Stimulated activated naive CD4-positive, alpha-beta T cell (primary cell): Measurements from ENCODE around the gene TFE3.
A peak's percentile ranks its signal among the peaks of the same experiment; 100 is the strongest.

Experiments
- DNase-seq, 6 experiments: peaks; one replicate each; lab custom pipeline; 2025; lab: John Stamatoyannopoulos, UW

TFE3 gene

DNA sequence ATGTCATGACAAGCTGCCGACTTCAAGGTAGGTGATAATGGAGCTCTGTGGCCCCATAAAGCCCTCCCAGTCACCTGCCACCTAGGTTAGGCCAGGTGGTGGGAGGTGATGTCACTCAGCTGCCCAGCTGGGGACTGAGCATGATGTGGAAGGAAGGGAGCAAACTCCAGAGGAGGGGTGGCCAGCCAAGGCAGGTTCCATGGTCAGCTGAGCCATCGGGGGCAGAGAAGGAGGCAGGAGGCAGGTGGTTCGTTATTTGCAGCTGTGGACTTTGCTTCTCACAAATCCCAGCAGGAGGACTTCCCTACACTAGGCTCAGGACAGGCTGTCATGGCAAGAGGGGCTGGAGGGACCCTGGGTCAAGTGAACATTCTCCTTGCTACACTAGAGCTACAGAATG, 17.8 kb upstream of the TFE3 start:
- DNase-seq, result no peak

DNA sequence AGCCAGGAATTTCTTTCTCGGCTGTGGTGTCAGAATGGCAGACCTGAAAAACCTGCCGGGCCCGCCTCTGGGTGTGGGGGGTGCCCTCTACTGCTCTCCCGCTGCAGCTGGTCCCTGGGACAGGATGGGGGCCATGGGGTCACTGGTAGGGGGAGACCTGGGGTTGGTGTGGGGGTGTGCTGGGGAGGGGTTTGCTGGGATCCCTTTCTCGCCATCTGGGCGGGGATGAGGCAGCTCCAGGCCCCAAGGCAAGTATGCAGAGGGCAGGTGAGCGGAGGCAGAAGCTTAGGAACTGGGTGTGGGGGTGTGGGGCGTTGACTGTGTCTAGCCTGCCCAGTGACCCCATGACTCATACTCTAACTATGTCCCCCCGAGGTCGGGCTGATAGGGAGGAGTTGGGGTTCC, 16.5 kb upstream of the TFE3 start:
- no peak for DNase-seq

DNA sequence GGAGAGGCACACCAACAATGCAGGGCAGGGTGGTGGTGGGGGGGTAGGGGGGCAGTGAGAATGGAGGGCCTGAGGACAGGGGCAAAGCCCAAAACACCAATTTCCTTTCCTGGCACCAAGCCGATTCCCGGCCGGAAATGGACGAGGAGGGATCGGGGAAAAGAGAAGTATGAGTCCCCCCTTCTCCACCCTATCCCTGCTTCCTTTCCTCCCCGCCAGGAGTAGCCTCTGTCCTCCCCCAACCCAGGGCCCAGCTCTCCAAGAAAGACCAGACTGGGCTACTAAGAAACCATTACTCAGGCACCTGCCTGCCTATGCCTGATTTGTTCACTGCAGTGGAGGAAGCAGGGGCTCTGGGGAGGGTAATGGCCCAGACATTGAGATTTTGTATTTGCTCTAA, 16.0 kb upstream of the TFE3 start:
- no peak for DNase-seq

DNA sequence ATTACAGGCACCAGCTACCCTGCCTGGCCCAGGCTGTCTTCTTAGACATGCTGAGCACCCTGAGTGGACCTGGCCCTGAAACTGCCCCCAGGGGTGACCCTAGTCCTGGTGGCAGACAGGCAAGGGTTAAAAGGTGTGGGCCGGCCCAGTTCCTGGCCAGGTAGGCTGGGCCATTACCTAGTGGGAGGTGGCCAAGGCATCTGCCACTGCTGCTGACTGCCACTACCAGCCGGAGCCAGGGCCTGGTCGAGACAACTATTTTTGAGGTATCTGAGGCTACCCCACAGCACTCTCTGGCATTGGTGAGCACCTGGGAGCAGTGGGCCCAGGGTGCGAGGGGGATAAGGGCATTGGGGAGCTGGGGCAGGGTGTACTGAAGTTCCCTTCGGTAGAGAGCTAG, 15.6 kb upstream of the TFE3 start, which contains the start of gene CCDC120:
Gene CCDC120, plus strand, starts transcription at position 206 of the 400 bp plus-strand sequence. CDS start 3,043 bp downstream, outside the sequence.
- DNase-seq, result no peak

DNA sequence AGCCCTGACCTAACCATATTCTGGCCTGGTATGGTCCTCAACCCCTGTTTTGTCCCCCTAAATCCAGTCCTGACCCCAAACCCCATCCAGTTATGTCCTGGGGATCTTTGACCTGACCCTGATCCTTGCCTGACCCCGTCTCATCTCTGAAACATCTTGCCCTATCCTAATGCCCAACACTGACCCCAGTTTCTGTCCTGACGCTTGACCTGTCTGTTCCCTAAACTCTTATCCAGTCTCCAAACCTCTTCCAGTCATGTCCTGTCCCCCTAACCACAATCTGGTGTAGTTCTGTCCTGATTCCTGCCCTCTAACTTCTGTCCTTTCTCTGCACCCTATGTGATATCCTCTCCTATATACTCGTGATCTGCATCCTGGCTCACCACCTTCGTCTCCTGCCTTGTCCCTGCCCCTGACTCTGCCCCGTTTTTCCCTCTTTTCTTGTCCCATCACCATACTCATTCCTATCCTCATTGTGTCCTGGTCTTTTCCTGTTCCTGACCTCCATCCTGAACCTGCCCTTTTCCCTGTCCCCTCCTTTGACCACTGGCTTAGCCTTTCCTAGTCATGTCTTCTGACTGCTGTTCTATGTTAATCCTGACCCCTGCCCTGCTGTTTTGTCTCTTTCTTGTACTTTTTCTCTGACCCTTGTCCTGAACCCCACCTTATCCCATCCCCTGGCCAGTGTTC, 11.1 kb upstream of the TFE3 start:
- no peak for DNase-seq

DNA sequence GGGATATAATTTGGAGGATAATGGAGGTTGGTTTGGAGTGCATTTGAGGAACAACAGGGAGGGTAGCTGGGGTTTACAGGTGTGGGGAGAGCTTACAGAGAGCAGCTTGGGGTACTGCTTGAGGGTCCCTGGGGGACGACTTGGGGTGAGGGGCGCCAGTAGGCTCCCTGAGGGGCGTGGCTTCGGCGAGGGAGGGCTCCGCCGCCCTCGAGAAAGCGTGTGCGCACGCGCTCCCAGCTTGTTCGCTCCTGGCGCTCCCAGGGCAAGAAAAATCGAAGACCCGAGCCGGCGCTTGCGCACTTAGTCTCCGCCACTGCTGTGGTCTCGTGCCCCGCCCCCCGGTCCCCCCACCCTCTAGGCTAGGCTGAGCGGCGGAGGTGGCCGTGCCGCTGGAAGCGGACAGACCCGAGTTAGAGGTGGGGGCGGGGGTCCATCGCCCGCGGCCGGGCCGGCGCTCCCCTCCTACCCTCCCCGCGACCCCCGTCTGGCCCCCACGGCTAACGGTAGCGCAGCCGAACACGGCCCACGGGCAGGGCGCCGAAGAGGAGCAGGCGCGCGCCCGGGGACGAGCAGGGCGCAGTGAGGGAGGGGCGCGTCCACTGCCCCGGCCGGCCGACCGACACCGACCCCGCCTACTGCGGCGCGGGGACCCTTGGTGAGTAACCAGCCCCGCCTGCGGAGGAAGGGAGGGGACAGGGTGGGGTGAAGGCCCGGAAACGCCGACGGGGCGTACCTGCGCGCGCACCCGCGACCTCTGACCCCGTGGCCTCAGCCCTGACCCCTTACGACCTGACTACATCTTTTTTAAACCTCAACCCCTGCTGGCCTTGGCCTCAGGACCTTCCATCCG, 10.3 kb upstream of the TFE3 start:
- DNase-seq, result peak in 5 of 6 experiments; percentile 32 to 64 (median 42)

DNA sequence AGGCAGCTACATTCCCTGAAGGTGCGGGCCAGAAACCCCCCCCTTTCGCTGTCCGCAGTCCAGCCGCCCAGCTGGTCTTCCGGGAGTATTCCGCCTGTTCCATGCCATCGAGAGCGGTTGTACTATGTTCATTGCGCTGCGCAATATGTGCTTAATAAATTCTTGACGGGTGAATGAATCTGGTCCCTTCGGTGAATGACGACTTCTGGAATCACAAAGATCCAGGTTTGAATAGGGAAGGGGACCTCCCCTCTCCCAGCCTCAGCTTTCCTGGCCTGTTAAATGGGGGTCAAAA, 777 bp upstream of the TFE3 start:
- no peak for DNase-seq

DNA sequence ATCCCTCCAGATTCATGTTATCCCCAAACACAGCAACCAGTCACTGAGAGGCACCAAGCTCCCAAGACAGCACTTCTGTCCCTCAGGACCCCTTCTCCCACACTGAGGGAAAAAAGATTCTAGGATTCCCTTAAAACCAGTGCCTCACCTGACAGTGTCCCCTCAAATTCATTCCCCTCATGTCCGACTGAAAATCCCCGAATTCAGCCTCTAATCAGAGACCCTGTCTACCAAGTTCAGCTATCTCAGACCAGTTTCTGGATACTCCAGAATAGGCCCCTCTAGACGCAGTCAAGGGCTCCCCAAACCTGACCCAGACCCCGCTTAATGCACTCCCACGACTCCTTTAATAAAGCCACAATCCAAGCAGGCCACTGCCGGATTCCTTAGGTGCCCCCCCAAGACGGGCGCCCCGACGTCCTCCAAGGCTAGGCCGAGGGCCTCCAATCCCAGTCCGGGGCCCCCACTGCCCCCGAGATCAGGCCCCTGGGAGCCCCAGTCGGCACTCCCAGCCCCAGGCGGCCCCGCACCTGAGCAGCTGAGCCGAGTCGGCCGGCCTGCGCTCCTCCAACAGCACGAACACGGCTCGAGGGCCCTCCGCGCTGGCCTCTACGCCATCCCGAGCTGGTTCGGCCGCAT, 457 bp downstream of the TFE3 start:
- DNase-seq, result peak in 1 of 6 experiments; percentile 18

DNA sequence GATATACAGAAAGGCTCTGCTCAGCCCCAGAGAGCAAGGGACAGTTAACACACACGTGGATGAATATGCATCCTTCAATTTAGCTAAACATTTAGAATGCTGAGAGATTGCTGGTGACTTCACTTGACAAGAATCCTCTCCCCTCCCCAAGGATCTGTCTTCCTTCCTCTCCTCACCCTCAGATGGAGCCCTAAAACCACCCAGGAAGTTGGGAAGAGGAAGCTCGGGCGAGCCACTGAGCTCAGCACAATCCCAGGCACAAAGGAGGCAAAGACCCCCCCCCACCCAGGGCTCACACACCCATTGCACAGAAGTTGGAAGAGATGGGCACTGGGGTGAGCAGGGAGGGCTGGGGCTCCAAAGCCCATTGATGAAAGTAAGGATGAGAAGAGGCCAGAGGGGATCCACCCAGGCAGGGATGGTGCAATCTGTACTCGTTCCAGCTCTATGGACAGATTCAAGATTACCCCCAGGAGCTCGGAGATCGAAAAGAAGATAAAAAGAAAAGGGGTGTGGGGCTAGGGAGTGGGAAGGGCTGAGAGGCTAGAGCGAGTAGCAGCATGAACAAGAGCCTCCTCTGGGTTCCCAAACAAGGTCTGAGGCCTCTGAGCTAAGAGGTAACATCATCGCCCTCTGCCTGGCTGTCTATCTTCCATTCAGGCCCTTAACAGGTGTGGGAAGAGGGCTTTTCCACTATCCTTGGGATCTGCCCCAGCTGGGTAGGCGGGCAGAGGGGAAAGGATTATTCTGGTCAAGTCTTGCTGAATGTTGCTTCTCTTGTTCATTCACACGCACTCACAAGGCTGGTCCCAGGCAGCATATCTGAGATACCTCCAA, 1.2 kb downstream of the TFE3 start:
- no peak for DNase-seq

DNA sequence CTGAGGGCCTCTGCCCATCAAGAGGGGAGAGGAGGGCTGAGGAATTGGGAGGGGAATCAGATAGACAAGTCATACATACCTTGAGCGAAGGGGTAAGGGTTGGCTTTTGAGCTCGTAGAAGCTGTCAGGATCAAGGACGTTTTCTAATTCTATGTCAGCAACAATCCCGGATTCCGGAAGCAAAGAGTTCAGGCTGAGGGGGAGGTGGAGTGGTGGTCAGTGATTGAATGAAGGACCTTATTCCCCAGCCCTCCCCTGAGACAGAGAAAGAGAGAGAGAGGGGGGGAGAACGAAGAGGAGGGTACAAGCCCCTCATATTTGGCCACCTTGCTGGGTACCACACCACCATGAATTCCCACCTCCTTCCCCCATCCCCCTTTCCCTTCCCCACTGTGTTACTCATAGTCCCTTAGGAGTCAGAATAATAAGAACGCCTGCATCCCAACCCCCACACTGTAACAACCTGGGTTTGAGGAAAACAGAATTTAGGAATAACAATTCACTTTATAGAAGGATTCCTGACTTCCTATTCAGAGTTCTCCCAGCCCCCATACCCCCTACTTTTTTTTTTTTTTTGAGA, 2.7 kb downstream of the TFE3 start:
- no peak for DNase-seq

DNA sequence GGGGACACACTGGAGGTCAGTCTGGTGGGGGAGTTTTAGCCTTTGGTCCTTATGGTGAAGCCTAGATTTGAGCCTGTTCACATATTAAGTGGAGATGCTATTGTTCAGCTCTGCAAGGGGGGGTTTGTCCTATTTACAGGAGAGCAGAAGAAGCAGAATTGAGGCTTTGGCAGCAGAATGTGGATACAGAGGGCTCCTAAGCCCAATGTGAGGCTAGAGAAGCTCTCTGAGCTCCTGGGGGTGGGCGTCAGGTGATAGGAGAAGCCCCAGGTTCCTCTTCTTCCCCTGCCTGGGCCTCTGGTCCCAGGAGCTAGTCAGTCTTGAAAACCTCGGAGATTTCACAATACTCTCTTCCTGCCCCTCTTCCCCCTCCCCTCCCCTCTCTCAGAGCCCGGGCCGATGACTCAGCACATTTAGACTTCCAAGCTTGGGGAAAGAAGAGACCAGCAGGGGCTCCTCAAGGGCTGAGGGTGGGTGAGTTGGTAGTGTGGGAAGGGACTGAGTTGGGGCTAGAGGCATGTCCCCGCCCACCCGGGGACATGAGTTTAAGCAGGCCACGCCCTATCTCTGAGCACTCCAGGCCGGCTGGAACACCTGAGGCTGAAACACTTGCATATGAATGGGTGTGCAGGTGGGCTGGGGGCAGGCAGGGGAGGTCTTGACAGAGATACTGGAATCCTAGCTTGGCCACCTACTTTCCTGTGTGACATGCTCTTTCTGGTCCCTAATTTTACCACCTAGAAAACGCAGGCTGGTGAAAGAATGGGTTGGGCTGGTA, 3.4 kb downstream of the TFE3 start:
- peak in 1 of 6 experiments; percentile 22 for DNase-seq

DNA sequence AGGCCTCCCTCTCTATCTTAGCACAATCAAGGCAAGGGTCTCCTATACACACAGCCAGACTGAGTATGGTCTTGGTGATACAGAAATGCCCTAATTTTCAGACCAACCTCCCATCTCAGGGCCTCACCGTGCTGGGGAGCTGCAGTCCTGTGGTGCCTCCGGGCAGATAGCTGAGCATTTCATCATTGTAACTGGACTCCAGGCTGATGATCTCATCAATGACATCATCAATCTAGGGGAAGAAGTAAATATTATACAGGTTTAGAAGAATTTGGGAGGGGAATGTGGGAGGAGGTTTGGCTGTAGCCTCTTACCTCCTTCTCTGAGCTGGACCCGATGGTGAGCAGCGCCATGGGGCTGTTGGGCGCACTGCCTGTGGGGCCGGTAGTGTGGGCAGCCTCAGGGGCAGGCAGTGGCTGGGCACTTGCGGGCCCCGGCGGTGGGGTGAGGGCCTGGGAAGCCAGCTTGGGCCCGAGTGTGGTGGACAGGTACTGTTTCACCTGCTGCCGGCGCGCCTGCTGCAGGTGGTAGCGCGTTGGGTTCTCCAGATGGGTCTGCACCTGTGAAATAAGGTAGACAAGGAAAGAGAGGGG, 5.2 kb downstream of the TFE3 start:
- DNase-seq, result no peak

DNA sequence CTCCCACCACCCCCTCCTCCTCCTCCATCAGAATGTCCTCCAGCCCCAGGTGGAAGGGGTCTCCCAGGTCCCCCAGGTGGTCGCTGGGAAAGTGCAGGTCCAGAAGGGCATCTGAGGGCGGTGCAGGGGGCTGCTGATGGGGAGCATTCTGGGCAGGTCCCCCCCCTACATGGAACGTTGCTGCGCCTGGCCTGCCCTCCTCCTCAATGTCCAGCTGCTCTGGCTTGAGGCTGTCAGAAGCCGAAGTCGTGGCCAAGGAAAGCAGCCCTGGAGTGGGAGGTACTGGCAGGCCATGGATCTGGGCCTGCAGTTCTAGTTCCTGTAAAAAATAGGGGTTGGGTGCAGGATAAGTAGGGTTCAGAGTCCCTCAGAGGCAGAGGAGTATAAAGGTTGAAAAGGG, 12.9 kb downstream of the TFE3 start:
- DNase-seq, result no peak

DNA sequence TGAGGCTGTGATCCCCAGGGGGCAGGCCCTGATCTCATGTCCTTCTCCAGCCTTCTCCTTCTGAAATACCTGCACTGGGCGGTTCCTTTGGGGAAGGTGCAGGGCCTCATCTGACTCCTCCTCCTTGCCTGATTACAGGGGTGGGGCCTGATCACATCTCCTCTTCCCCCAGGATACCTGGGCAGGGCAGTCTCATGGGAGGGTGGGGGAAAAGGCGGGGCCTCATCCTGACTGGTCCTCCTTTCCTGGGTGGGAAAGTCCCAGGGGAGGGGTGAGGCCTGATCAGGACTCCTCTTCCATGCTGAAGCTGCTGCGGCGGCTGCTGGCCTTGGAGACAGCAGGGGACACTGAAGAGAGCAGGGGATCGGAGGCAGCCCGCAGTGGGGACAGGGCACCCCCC, 13.3 kb downstream of the TFE3 start:
- DNase-seq, result no peak

DNA sequence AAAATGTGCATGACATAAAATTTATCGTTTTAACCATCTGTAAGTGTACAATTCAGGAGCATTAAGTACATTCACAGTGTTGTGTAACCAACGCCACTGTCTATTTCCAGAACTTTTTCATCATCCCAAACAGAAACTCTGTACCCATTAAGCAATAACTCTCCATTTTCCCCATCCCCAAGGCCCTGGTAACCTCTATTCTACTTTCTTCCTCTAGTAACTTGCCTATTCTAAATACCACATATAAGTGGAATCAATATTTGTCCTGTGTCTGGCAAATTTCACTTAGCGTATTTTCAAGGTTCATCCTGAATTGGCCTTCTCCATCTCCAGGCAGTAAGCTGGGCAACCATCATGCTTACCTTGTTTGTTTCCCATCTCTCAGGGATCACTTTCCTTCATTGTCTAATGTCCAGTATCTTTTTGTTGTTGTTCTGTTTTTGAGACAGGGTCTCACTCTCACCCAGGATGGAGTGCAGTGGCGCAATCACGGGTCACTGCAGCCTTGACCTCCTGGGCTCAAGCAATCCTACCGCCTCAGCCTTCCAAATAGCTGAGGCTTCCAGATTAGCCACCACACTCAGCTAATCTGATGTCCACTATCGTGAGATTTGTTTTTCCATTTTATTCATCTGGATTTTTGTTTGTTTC, 23.4 kb downstream of the TFE3 start:
- DNase-seq, result no peak

DNA sequence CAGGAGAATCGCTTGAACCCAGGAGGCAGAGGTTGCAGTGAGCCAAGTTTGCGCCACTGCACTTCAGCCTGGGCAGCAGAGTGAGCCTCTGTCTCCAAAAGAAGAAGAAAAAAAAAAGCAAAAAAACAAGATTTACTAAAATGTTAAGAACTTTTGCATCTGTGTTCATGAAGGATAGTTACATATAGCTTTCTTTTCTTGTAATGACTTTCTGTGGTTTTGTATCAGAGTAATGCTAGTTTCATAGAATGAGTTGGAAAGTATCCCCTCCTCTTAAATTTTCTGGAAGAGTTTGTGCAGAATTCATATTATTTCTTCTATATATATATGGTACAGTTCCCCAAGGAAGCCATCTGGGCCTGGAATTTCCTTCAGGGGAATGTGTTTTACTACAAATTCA, 24.1 kb downstream of the TFE3 start:
- no peak for DNase-seq

DNA sequence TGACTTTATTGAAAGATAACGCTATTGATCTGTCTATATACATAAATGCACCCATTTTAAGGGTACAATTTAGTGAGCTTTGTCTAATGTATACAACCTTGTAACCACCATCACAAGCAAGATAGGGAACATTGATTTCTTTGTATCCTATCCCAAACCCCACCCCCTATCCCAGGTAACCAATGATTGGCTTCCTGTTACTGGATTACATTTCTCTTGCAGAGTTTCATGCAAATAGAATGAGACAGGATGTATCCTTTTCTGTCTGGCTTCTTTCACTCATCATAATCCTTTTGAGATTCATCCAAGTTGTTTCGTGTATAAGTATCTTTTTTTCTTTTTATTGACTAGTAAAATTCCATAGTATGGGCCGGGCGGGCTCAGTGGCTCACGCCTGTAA, 39.5 kb downstream of the TFE3 start:
- DNase-seq, result no peak

DNA sequence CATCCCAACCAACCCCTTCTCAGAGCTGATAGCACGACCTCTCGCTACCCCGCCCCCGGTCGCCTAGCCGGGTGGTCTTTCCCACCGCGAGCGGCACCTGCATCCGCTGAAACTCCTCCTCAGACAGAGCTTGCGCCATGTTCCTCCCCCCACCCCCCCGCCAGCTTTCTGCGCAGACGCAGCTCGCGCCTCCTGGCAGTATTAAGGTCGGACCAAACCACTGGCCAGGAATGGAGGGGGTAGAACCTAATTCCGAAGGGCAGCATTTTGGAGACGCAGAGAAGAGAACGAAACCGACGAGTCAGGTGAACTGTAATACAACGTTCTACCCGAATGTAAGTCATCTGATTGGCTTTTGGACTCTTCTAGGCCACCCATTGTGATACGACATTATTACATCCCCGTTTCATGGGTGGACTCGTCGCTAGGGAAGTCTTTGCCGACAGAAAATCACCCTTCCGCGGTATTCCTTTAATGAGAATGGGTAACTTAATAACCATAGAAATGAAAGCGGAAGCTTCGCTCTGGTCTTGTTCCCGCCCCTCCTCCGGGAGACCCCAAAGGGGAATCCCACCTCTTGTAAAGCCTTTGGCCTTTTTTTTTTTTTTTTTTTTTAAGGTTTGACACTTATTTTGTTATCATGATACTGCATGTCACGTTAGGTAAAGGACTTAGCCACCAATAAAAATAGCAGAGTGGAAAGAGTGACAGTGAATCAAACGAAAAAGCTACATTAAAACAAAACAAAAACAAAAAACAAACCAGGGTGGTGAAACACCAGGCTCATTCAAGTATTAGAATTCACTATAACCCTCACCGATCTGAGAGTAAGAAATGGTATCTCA, 40.8 kb downstream of the TFE3 start, which contains the start of gene GRIPAP1:
Gene GRIPAP1, minus strand, starts transcription at position 174 of the 845 bp plus-strand sequence. Its CDS starts 35 bp downstream, at position 139.
- peak; percentile 67 to 87 (median 82) for DNase-seq

DNA sequence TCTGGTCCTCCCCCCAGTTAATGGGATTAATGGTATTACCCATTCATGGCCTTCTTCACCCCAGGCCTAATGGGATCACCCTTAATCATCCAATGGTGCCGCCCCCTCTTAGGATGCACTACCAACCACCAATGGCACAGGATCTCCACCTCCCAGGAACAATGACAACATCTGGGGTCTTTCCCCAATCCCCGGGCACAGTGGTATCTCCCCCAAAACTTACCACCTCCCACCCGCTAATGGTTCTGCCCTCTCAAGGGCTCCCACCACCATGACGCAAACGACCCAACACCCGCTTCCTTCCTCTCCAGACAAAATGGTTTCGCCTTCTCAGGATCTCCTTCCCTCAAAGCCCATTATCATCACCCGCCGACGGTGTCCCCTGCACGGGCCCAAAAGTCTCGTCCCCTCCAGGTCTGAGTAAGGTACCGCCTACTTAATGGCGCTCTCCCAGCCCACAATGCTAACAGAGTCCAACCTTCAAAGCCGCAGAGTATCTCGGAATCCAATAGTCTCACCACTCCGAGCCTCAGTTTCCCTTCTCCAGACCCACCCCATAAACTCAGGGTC, 41.6 kb downstream of the TFE3 start:
- peak in 5 of 6 experiments; percentile 36 to 64 (median 46) for DNase-seq
